Measurements from ENCODE around the gene ATP1B3. TPM values are rescaled to one million over a fixed set of nuclear protein-coding genes. Genes with fewer than 3 reads are reported as not detected.
"Not testable (repeated sequence)": the region's sequence is repeated elsewhere in the genome, so short reads cannot be mapped to it uniquely, and the experiment has no call there.

ATP1B3 gene
- total RNA-seq, result 100 to 1,000 TPM in 1 of 2 donors, 10 to 100 TPM in 1; 93.6 to 194 TPM

GRCh38 chr3:141876381-141876890, at the start of gene ATP1B3:
TSS of gene ATP1B3 (plus strand) at chr3:141876643. CDS start at chr3:141876802, 159 bp downstream.
- H3K4me1 Mint-ChIP-seq, result peaks cover 17% of the 10 kb centered on the region
- H3K9me3 Mint-ChIP-seq, result no peaks in the 10 kb centered on the region
- H3K27ac Mint-ChIP-seq, result peak within 1 kb of the TSS; percentile 92
- ATAC-seq (replicated peaks), result peak; percentile 82
- peaks cover 43% of the 10 kb centered on the region for H3K36me3 Mint-ChIP-seq (ENCODE audit: low read depth)
- H3K27me3 Mint-ChIP-seq, result no peaks in the 10 kb centered on the region
- peak within 1 kb of the TSS; percentile 87 for H3K4me3 Mint-ChIP-seq

- Mint-ChIP-seq H3K27me3 (no peaks in the 10 kb centered on the region), H3K4me1 (no peaks in the 10 kb centered on the region), H3K9me3 (no peaks in the 10 kb centered on the region), H3K36me3 (ENCODE audit: low read depth) (no peaks in the 10 kb centered on the region), H3K4me3 (no peak overlapping the region), H3K27ac (no peak overlapping the region)
- ATAC-seq (replicated peaks), result no peak
These were observed 48.0 kb upstream of the ATP1B3 start for GRCh38 chr3:141828487-141828886.

- H3K4me3 Mint-ChIP-seq, result no peak overlapping the region
These were observed 47.6 kb upstream of the ATP1B3 start for GRCh38 chr3:141828890-141829289.

GRCh38 chr3:141830508-141830907, 45.9 kb upstream of the ATP1B3 start:
- Mint-ChIP-seq H3K4me1 (no peaks in the 10 kb centered on the region), H3K36me3 (ENCODE audit: low read depth) (no peaks in the 10 kb centered on the region), H3K27me3 (no peaks in the 10 kb centered on the region), H3K9me3 (no peaks in the 10 kb centered on the region), H3K4me3 (no peak overlapping the region), H3K27ac (no peak overlapping the region)
- no peak for ATAC-seq (replicated peaks)

More at GRCh38 chr3:141828890-141829289, 47.6 kb upstream of the ATP1B3 start:
- no peaks in the 10 kb centered on the region for H3K4me1 Mint-ChIP-seq
- no peaks in the 10 kb centered on the region for H3K36me3 Mint-ChIP-seq (ENCODE audit: low read depth)
- H3K27me3 Mint-ChIP-seq, result no peaks in the 10 kb centered on the region
- H3K27ac Mint-ChIP-seq, result no peak overlapping the region
- no peaks in the 10 kb centered on the region for H3K9me3 Mint-ChIP-seq
- ATAC-seq (replicated peaks), result no peak

GRCh38 chr3:141834292-141834691, 42.2 kb upstream of the ATP1B3 start:
- Mint-ChIP-seq H3K9me3 (no peaks in the 10 kb centered on the region), H3K4me1 (no peaks in the 10 kb centered on the region), H3K27ac (no peak overlapping the region), H3K36me3 (ENCODE audit: low read depth) (no peaks in the 10 kb centered on the region), H3K27me3 (no peaks in the 10 kb centered on the region), H3K4me3 (no peak overlapping the region)
- ATAC-seq (replicated peaks), result no peak

- no peaks in the 10 kb centered on the region for H3K9me3 Mint-ChIP-seq
- no peak overlapping the region for H3K4me3 Mint-ChIP-seq
- H3K27ac Mint-ChIP-seq, result no peak overlapping the region
- no peaks in the 10 kb centered on the region for H3K27me3 Mint-ChIP-seq
- no peak for ATAC-seq (replicated peaks)
- H3K36me3 Mint-ChIP-seq (ENCODE audit: low read depth), result no peaks in the 10 kb centered on the region
- H3K4me1 Mint-ChIP-seq, result no peaks in the 10 kb centered on the region
These were observed 40.8 kb upstream of the ATP1B3 start for GRCh38 chr3:141835557-141836229.

GRCh38 chr3:141839389-141839788, 37.1 kb upstream of the ATP1B3 start:
- no peak overlapping the region for H3K27ac Mint-ChIP-seq
- no peaks in the 10 kb centered on the region for H3K27me3 Mint-ChIP-seq
- H3K4me3 Mint-ChIP-seq, result no peak overlapping the region
- H3K4me1 Mint-ChIP-seq, result no peaks in the 10 kb centered on the region
- no peaks in the 10 kb centered on the region for H3K9me3 Mint-ChIP-seq
- no peak for ATAC-seq (replicated peaks)
- H3K36me3 Mint-ChIP-seq (ENCODE audit: low read depth), result no peaks in the 10 kb centered on the region

- peak; percentile 78 for ATAC-seq (replicated peaks)
- Mint-ChIP-seq H3K36me3 (ENCODE audit: low read depth) (no peaks in the 10 kb centered on the region), H3K9me3 (no peaks in the 10 kb centered on the region), H3K27me3 (no peaks in the 10 kb centered on the region), H3K27ac (no peak overlapping the region), H3K4me3 (no peak overlapping the region), H3K4me1 (no peaks in the 10 kb centered on the region)
These were observed 35.5 kb upstream of the ATP1B3 start for GRCh38 chr3:141840737-141841544.

GRCh38 chr3:141844108-141844507, 32.3 kb upstream of the ATP1B3 start:
- H3K27me3 Mint-ChIP-seq, result no peaks in the 10 kb centered on the region
- no peaks in the 10 kb centered on the region for H3K4me1 Mint-ChIP-seq
- no peaks in the 10 kb centered on the region for H3K36me3 Mint-ChIP-seq (ENCODE audit: low read depth)
- no peak overlapping the region for H3K27ac Mint-ChIP-seq
- ATAC-seq (replicated peaks), result no peak
- no peak overlapping the region for H3K4me3 Mint-ChIP-seq
- H3K9me3 Mint-ChIP-seq, result no peaks in the 10 kb centered on the region

- Mint-ChIP-seq H3K4me3 (no peak overlapping the region), H3K9me3 (no peaks in the 10 kb centered on the region), H3K36me3 (ENCODE audit: low read depth) (no peaks in the 10 kb centered on the region), H3K27me3 (peaks cover 5% of the 10 kb centered on the region), H3K4me1 (no peaks in the 10 kb centered on the region), H3K27ac (no peak overlapping the region)
- no peak for ATAC-seq (replicated peaks)
These were observed 31.6 kb upstream of the ATP1B3 start for GRCh38 chr3:141844812-141845211.

- Mint-ChIP-seq H3K9me3 (no peaks in the 10 kb centered on the region), H3K27me3 (peaks cover 5% of the 10 kb centered on the region), H3K27ac (no peak overlapping the region), H3K36me3 (ENCODE audit: low read depth) (no peaks in the 10 kb centered on the region), H3K4me1 (no peaks in the 10 kb centered on the region), H3K4me3 (no peak overlapping the region)
- peak; percentile 38 for ATAC-seq (replicated peaks)
These were observed 30.9 kb upstream of the ATP1B3 start for GRCh38 chr3:141845407-141846049.

- Mint-ChIP-seq H3K4me1 (no peaks in the 10 kb centered on the region), H3K36me3 (ENCODE audit: low read depth) (no peaks in the 10 kb centered on the region), H3K9me3 (no peaks in the 10 kb centered on the region), H3K27ac (no peak overlapping the region), H3K4me3 (no peak overlapping the region), H3K27me3 (peaks cover 5% of the 10 kb centered on the region)
- ATAC-seq (replicated peaks), result no peak
These were observed 30.4 kb upstream of the ATP1B3 start for GRCh38 chr3:141846050-141846433.

- H3K4me3 Mint-ChIP-seq; H3K27ac Mint-ChIP-seq; H3K9me3 Mint-ChIP-seq; H3K36me3 Mint-ChIP-seq (ENCODE audit: low read depth); ATAC-seq (replicated peaks); H3K4me1 Mint-ChIP-seq: not testable (repeated sequence)
- peaks cover 13% of the 10 kb centered on the region for H3K27me3 Mint-ChIP-seq
These were observed 28.2 kb upstream of the ATP1B3 start for GRCh38 chr3:141848159-141848748.

- Mint-ChIP-seq H3K4me1 (no peaks in the 10 kb centered on the region), H3K27me3 (peaks cover 13% of the 10 kb centered on the region), H3K36me3 (ENCODE audit: low read depth) (no peaks in the 10 kb centered on the region), H3K9me3 (no peaks in the 10 kb centered on the region), H3K27ac (no peak overlapping the region), H3K4me3 (no peak overlapping the region)
- ATAC-seq (replicated peaks), result no peak
These were observed 27.2 kb upstream of the ATP1B3 start for GRCh38 chr3:141849056-141849815.
